ENCODE measurements around the gene ITPR1.

DNA sequence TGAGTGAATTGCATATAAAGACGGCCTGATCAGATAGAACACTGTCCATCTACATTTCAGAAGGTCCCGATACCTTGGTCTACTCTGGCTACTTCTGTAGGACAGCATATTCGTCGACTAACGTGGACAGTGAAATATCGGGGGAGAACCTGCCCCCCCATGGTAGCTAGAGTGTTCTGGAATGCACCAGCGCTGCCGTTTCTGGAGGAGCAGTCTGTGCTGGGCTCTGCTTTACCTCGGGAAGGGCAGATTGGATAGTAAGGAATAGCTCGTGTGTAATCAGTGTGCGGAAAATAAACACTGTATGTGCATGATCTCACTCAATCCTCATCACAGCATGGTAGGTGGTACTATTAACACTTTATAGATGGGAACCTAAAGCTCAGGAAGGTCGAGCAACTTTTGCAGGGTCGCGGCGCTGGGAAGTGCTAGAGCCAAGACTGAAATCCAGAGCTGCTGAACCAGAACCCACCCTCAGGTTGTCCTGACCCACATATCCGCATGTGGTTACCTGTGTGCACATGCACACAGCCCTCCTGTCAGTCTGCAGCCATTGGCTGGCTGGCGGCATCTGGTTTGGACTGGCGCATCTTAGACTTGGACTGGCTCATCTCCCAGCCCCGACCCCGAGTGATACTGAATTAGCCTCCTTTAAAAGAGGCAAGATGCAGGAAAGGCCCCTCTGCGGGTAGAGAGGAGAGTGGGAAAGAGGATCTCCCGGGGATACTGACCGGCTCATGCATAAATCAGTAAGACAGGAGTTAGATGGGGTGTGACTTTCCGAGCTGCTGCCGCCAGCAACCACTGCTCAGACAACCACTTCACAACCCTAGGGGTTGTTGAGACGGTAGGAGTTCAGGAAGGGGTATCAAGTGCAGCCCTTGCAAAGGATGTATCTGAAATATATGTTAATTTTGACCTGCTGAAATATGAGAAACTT is 331.1 kb downstream of the ITPR1 start:
- TF ChIP-seq, protein P1, sequence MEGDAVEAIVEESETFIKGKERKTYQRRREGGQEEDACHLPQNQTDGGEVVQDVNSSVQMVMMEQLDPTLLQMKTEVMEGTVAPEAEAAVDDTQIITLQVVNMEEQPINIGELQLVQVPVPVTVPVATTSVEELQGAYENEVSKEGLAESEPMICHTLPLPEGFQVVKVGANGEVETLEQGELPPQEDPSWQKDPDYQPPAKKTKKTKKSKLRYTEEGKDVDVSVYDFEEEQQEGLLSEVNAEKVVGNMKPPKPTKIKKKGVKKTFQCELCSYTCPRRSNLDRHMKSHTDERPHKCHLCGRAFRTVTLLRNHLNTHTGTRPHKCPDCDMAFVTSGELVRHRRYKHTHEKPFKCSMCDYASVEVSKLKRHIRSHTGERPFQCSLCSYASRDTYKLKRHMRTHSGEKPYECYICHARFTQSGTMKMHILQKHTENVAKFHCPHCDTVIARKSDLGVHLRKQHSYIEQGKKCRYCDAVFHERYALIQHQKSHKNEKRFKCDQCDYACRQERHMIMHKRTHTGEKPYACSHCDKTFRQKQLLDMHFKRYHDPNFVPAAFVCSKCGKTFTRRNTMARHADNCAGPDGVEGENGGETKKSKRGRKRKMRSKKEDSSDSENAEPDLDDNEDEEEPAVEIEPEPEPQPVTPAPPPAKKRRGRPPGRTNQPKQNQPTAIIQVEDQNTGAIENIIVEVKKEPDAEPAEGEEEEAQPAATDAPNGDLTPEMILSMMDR (IDR thresholded peaks at IDR 0.05), result no peak
- no peak for TF ChIP-seq POLR2A (IDR thresholded peaks at IDR 0.05)
